ENCODE data around the gene SECISBP2. TPM values are rescaled to one million over a fixed set of nuclear protein-coding genes. Genes with fewer than 3 reads are reported as not detected.

SECISBP2 gene
- total and polyA plus RNA-seq, 2 of the 13 experiments (the other 11 are each of a cell fraction or from before 2014, with no cell fraction given) = 32.4 to 38.0 TPM

DNA sequence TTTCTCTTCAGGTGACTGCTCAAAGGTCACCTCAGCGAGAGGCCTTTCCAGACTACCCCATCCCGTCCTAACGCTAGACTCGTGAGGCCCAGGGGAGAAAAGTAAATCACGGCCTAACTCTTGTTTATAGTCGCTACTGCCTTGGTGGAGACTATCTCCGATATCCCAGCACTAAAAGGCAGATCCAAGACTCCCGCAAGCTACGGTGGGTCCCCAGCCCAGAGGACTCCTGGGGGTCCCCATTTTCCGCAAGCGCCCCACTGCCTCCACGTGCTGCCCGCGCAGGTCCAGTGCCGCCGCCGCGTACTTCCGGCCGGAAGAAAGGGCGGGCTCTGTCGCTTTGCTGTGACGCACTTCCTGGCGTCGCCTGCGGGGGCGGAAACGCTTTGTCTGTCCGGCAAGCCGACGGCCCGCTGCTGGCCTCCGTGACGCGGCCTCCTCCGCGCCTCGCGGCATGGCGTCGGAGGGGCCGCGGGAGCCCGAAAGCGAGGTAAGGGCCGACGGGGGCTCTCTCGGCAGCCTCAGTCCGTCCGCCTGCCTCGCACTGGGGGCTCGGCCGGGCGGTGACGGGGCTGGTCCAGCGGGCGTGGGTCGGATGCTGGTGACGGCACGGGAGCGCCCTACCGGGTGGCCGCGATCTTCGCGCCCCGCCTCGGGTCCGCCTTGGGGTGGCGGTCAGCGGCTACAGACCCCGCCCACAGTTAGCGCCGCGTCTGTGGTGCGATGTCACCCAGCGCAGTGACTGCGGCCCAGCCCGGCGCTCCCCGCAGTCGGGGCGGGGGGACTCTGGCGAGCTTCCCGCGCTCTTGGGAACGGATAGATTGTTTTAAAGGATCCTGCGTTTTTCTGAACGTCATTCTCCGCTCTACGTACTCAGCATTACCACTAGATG, at the start of gene SECISBP2 (continued):
- TF ChIP-seq, protein P1, sequence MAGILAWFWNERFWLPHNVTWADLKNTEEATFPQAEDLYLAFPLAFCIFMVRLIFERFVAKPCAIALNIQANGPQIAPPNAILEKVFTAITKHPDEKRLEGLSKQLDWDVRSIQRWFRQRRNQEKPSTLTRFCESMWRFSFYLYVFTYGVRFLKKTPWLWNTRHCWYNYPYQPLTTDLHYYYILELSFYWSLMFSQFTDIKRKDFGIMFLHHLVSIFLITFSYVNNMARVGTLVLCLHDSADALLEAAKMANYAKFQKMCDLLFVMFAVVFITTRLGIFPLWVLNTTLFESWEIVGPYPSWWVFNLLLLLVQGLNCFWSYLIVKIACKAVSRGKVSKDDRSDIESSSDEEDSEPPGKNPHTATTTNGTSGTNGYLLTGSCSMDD (CRISPR knock-in tag; IDR thresholded peaks at IDR 0.05) = 0 out of 2 replicates have a peak, but pooled peaks have one; percentile 50
- TF ChIP-seq ZNF605 (CRISPR knock-in tag; IDR thresholded peaks at IDR 0.05) (peak; percentile 95), KDM5A (IDR thresholded peaks at IDR 0.05; ENCODE audit: borderline replicate concordance, low read length) (peak; percentile 87), IRF2 (CRISPR knock-in tag; IDR thresholded peaks at IDR 0.05) (peak; percentile 77), ONECUT2 (CRISPR knock-in tag; IDR thresholded peaks at IDR 0.05) (no peak; the same call in 1 of the 2 replicates), TCF12 (IDR thresholded peaks at IDR 0.05) (no peak), TCF12 (CRISPR knock-in tag; IDR thresholded peaks at IDR 0.05) (0 out of 2 replicates have a peak, but pooled peaks have one; percentile 59), JUN (CRISPR knock-in tag; IDR thresholded peaks at IDR 0.05) (peak; percentile 41; the same call in 1 of the 2 replicates)
- TF ChIP-seq, protein P2, sequence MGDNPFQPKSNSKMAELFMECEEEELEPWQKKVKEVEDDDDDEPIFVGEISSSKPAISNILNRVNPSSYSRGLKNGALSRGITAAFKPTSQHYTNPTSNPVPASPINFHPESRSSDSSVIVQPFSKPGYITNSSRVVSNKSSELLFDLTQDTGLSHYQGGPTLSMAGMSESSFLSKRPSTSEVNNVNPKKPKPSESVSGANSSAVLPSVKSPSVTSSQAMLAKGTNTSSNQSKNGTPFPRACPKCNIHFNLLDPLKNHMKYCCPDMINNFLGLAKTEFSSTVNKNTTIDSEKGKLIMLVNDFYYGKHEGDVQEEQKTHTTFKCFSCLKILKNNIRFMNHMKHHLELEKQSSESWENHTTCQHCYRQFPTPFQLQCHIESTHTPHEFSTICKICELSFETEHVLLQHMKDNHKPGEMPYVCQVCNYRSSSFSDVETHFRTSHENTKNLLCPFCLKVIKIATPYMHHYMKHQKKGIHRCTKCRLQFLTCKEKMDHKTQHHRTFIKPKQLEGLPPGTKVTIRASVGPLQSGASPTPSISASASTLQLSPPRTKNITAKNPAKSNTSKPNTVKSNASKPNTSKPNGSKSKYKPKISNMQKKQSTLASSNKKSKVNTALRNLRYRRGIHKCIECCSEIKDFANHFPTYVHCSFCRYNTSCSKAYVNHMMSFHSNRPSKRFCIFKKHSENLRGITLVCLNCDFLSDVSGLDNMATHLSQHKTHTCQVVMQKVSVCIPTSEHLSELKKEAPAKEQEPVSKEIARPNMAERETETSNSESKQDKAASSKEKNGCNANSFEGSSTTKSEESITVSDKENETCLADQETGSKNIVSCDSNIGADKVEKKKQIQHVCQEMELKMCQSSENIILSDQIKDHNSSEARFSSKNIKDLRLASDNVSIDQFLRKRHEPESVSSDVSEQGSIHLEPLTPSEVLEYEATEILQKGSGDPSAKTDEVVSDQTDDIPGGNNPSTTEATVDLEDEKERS (CRISPR knock-in tag; IDR thresholded peaks at IDR 0.05) = peak; percentile 88; the same call in 1 of the 2 replicates
- TF ChIP-seq, protein P3, sequence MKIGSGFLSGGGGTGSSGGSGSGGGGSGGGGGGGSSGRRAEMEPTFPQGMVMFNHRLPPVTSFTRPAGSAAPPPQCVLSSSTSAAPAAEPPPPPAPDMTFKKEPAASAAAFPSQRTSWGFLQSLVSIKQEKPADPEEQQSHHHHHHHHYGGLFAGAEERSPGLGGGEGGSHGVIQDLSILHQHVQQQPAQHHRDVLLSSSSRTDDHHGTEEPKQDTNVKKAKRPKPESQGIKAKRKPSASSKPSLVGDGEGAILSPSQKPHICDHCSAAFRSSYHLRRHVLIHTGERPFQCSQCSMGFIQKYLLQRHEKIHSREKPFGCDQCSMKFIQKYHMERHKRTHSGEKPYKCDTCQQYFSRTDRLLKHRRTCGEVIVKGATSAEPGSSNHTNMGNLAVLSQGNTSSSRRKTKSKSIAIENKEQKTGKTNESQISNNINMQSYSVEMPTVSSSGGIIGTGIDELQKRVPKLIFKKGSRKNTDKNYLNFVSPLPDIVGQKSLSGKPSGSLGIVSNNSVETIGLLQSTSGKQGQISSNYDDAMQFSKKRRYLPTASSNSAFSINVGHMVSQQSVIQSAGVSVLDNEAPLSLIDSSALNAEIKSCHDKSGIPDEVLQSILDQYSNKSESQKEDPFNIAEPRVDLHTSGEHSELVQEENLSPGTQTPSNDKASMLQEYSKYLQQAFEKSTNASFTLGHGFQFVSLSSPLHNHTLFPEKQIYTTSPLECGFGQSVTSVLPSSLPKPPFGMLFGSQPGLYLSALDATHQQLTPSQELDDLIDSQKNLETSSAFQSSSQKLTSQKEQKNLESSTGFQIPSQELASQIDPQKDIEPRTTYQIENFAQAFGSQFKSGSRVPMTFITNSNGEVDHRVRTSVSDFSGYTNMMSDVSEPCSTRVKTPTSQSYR (CRISPR knock-in tag; IDR thresholded peaks at IDR 0.05; ENCODE audit: borderline replicate concordance) = peak; percentile 33; the same call in 1 of the 2 replicates
- TF ChIP-seq, protein P4, sequence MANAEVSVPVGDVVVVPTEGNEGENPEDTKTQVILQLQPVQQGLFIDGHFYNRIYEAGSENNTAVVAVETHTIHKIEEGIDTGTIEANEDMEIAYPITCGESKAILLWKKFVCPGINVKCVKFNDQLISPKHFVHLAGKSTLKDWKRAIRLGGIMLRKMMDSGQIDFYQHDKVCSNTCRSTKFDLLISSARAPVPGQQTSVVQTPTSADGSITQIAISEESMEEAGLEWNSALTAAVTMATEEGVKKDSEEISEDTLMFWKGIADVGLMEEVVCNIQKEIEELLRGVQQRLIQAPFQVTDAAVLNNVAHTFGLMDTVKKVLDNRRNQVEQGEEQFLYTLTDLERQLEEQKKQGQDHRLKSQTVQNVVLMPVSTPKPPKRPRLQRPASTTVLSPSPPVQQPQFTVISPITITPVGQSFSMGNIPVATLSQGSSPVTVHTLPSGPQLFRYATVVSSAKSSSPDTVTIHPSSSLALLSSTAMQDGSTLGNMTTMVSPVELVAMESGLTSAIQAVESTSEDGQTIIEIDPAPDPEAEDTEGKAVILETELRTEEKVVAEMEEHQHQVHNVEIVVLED (CRISPR knock-in tag; IDR thresholded peaks at IDR 0.05; ENCODE audit: borderline replicate concordance) = peak; percentile 90
- TF ChIP-seq, protein P5, sequence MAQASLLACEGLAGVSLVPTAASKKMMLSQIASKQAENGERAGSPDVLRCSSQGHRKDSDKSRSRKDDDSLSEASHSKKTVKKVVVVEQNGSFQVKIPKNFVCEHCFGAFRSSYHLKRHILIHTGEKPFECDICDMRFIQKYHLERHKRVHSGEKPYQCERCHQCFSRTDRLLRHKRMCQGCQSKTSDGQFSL (CRISPR knock-in tag; IDR thresholded peaks at IDR 0.05) = peak; percentile 21; the same call in 1 of the 2 replicates
- TF ChIP-seq, protein P6, sequence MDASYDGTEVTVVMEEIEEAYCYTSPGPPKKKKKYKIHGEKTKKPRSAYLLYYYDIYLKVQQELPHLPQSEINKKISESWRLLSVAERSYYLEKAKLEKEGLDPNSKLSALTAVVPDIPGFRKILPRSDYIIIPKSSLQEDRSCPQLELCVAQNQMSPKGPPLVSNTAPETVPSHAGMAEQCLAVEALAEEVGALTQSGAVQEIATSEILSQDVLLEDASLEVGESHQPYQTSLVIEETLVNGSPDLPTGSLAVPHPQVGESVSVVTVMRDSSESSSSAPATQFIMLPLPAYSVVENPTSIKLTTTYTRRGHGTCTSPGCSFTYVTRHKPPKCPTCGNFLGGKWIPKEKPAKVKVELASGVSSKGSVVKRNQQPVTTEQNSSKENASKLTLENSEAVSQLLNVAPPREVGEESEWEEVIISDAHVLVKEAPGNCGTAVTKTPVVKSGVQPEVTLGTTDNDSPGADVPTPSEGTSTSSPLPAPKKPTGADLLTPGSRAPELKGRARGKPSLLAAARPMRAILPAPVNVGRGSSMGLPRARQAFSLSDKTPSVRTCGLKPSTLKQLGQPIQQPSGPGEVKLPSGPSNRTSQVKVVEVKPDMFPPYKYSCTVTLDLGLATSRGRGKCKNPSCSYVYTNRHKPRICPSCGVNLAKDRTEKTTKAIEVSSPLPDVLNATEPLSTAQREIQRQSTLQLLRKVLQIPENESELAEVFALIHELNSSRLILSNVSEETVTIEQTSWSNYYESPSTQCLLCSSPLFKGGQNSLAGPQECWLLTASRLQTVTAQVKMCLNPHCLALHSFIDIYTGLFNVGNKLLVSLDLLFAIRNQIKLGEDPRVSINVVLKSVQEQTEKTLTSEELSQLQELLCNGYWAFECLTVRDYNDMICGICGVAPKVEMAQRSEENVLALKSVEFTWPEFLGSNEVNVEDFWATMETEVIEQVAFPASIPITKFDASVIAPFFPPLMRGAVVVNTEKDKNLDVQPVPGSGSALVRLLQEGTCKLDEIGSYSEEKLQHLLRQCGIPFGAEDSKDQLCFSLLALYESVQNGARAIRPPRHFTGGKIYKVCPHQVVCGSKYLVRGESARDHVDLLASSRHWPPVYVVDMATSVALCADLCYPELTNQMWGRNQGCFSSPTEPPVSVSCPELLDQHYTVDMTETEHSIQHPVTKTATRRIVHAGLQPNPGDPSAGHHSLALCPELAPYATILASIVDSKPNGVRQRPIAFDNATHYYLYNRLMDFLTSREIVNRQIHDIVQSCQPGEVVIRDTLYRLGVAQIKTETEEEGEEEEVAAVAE (CRISPR knock-in tag; IDR thresholded peaks at IDR 0.05; ENCODE audit: borderline replicate concordance) = no peak; the same call in 1 of the 2 replicates
